Measurements from ENCODE around the gene LRRC4B. TPM values are rescaled to one million over a fixed set of nuclear protein-coding genes. Genes with fewer than 3 reads are reported as not detected.
"Not testable (repeated sequence)": the region's sequence is repeated elsewhere in the genome, so short reads cannot be mapped to it uniquely, and the experiment has no call there.

The LRRC4B gene, protein sequence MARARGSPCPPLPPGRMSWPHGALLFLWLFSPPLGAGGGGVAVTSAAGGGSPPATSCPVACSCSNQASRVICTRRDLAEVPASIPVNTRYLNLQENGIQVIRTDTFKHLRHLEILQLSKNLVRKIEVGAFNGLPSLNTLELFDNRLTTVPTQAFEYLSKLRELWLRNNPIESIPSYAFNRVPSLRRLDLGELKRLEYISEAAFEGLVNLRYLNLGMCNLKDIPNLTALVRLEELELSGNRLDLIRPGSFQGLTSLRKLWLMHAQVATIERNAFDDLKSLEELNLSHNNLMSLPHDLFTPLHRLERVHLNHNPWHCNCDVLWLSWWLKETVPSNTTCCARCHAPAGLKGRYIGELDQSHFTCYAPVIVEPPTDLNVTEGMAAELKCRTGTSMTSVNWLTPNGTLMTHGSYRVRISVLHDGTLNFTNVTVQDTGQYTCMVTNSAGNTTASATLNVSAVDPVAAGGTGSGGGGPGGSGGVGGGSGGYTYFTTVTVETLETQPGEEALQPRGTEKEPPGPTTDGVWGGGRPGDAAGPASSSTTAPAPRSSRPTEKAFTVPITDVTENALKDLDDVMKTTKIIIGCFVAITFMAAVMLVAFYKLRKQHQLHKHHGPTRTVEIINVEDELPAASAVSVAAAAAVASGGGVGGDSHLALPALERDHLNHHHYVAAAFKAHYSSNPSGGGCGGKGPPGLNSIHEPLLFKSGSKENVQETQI
- 1 to 10 TPM in 1 of 4 donors, under 1 TPM in 3; 0.18 to 1.5 (median 0.44) TPM for total RNA-seq

DNA sequence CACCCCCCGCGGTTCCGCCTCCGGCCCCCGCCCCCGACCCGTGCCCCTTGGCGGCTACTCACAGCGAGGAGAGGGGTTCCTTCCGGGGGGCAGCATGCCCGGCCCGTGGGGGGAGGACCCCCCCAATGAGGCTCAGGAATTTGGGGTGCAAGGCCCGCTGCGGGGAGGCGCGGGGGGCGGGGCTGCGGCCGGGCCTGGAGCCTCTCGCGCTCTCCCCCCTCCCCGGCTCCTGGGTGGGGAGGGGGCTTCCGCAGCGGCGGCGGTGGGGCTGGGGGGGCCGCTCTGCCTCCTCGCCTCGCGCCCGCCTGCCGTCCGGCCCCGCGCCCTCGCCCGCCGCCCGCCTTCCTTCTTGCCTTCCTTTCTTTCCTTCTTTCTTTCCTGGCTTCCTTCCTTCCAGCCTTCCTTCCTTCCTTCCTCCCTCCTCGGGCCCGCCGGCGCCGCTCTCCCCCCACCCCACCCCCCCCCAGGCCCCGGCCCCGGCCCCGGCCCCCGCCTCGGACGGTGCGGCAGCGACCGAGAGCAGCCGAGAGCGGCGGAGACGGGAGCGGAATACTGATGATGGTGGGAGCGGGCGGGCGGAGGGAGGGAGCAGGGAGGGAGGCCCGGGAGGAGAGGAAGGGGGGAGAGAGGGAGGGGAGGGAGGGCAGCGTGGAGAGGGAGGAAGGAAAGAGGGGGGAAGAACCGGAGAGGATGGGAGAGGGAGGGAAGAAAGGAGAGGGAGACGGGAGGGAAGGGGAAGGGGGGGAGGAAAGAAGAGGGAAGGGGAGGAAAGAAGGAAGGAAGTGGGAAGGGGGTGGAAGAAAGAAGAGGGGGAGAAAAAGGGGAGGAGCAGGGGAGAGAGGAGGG is at the start of gene LRRC4B:
Gene LRRC4B (minus strand): TSS at position 554 of the 846 bp plus-strand sequence. CDS start 19,597 bp downstream, outside the sequence.
- no peak for DNase-seq
- Histone ChIP-seq H3K27me3 (peaks cover 0 to 90% (median 14%) of the 10 kb centered on the region in 4 donors), H3K36me3 (no peaks in the 10 kb centered on the region), H3K27ac (no peak within 1 kb of the TSS), H3K4me1 (peaks cover 0 to 21% (median 8%) of the 10 kb centered on the region in 3 donors), H3K9me3 (no peaks in the 10 kb centered on the region), H3K4me3 (peak within 1 kb of the TSS in 3 of 4 donors; percentile 17 to 60 (median 45))
- intact Hi-C loops (cut with DNase I): no loop called here
- no peak for TF ChIP-seq POLR2A (IDR thresholded peaks at IDR 0.05)
- TF ChIP-seq, protein P1, sequence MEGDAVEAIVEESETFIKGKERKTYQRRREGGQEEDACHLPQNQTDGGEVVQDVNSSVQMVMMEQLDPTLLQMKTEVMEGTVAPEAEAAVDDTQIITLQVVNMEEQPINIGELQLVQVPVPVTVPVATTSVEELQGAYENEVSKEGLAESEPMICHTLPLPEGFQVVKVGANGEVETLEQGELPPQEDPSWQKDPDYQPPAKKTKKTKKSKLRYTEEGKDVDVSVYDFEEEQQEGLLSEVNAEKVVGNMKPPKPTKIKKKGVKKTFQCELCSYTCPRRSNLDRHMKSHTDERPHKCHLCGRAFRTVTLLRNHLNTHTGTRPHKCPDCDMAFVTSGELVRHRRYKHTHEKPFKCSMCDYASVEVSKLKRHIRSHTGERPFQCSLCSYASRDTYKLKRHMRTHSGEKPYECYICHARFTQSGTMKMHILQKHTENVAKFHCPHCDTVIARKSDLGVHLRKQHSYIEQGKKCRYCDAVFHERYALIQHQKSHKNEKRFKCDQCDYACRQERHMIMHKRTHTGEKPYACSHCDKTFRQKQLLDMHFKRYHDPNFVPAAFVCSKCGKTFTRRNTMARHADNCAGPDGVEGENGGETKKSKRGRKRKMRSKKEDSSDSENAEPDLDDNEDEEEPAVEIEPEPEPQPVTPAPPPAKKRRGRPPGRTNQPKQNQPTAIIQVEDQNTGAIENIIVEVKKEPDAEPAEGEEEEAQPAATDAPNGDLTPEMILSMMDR (IDR thresholded peaks at IDR 0.05): no peak
- WGBS, 2 donors: 7 to 20% methylated on average over 3 to 10 of the region's 65 CpGs

DNA sequence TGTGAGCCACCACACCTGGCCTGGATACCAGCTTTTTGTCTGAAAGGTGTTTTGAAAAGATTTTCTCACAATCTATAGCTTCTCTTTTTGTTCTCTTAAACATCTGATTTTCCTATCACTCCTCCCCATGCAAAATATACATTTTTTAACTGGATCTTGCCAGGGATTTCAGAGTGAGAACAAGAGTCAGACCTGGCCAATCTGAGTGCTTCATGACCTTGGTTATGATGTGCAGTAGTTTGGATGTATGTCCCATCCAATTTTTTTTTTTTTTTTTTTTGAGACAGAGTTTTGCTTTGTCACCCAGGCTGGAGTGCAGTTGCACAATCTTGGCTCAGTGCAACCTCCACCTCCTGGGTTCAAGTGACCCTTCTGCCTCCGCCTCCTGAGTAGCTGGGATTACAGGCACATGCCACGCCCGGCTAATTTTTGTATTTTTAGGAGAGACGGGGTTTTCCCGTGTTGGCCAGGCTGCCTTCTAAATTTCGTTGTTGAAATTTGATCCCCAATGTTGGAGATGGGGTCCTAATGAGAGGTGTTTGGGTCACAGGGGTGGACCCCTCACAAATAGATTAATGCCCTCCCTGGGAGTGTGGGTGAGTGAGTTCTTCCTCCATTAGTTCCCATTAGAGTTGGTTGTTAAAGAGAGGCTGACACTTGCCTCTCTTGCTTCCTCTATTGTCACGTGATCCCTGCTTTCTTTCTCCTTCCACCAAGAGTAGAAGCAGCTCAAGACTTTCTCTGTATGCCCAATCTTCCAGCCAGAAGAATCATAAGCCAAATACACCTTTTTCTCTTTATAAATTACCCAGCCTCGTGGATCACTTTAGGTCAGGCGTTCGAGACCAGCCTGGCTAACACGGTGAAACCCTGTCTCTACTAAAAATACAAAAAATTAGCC is 44.5 kb upstream of the LRRC4B start:
- DNase-seq; H3K36me3 ChIP-seq; H3K27ac ChIP-seq; H3K4me1 ChIP-seq; H3K9me3 ChIP-seq; intact Hi-C loops (cut with DNase I); H3K4me3 ChIP-seq: not testable (repeated sequence)
- WGBS, 2 donors: 47 to 82% methylated on average over 3 to 5 of the region's 11 CpGs
- H3K27me3 ChIP-seq: peaks cover 0 to 32% (median 0%) of the 10 kb centered on the region in 4 donors

DNA sequence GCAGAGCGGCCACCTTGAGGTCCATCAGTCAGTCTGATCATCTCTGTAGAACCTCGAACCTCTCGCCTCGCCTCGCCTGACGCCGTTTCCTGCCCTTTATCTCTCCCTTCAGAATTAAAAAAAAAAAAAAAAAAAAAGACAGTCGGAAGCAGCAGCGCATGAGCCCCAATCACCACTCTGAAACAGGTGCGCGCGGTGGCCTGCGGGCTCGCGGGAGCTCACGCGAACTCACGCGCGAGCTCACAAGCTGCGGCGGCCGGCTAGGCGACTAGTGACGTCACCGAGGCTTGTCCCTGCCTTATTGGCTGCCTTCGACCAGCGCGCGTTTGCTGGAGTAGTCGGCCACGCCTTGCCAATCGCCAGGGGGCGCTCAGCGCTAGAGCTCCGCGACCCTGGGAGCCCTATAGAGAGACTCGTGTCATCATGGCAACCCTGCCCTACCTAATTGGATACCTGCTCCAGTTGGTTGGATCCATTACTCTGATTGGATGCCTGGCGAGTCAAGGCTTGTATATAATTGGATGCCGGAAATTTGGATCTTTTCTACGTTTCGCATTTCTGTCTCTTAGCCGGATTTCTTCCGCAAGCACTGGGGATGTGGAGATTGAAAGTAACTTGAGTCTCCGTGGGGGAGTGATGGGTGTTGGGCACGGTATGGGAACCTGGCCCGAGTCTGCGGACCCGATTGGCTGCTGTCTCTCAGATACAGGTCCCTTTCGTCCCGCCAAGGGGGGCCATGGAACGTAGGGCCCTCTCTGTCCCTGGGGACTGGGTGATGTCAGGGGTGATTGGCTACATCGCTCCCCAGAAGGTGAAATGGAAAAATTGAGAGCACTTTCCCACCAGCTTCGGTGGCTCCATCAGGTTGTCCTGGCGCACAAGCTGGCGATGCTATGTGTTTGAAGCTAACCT is 39.9 kb upstream of the LRRC4B start:
- Histone ChIP-seq H3K4me3 (no peak overlapping the region), H3K36me3 (no peaks in the 10 kb centered on the region), H3K9me3 (peaks cover 0 to 8% (median 0%) of the 10 kb centered on the region in 3 donors), H3K27me3 (peaks cover 0 to 55% (median 0%) of the 10 kb centered on the region in 4 donors), H3K27ac (no peak overlapping the region), H3K4me1 (peaks cover 0 to 15% (median 0%) of the 10 kb centered on the region in 3 donors)
- no peak for DNase-seq
- TF ChIP-seq POLR2A (IDR thresholded peaks at IDR 0.05): no peak
- TF ChIP-seq, protein P1 (IDR thresholded peaks at IDR 0.05): peak in 2 of 6 experiments; percentile 18 to 26
- WGBS, 2 donors: 38 to 43% methylated on average over 9 to 23 of the region's 56 CpGs
- intact Hi-C loops (cut with DNase I): no loop called here

DNA sequence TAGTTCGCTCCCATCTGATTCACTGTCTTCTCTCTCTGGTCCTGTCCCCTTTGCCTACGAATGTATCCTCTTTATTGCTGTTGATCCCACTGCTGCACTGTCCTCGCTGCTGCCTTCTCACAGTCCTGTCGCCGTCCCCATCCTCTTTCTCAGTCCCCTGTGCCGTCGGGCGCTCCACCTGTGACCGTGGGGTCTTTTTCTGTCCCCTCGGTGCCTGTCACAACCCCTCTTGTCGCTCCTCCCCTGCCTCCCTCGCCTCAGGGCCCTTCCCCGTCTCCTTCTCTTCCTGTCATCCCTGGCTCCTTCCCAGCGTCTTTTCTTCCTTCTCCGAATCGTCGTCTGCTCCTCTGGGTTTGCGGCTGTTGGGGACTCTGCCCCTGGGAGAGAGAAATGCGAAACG is 39.2 kb upstream of the LRRC4B start:
- Histone ChIP-seq H3K36me3 (no peaks in the 10 kb centered on the region), H3K27me3 (peaks cover 0 to 62% (median 0%) of the 10 kb centered on the region in 4 donors), H3K4me1 (peaks cover 0 to 15% (median 0%) of the 10 kb centered on the region in 3 donors), H3K4me3 (no peak overlapping the region), H3K27ac (no peak overlapping the region), H3K9me3 (peaks cover 0 to 8% (median 0%) of the 10 kb centered on the region in 3 donors)
- no peak for DNase-seq
- WGBS, 2 donors: 67 to 68% methylated on average over 19 to 20 of the region's 20 CpGs
- TF ChIP-seq, protein P1 (IDR thresholded peaks at IDR 0.05): no peak
- no peak for TF ChIP-seq POLR2A (IDR thresholded peaks at IDR 0.05)
- intact Hi-C loops (cut with DNase I): no loop called here

DNA sequence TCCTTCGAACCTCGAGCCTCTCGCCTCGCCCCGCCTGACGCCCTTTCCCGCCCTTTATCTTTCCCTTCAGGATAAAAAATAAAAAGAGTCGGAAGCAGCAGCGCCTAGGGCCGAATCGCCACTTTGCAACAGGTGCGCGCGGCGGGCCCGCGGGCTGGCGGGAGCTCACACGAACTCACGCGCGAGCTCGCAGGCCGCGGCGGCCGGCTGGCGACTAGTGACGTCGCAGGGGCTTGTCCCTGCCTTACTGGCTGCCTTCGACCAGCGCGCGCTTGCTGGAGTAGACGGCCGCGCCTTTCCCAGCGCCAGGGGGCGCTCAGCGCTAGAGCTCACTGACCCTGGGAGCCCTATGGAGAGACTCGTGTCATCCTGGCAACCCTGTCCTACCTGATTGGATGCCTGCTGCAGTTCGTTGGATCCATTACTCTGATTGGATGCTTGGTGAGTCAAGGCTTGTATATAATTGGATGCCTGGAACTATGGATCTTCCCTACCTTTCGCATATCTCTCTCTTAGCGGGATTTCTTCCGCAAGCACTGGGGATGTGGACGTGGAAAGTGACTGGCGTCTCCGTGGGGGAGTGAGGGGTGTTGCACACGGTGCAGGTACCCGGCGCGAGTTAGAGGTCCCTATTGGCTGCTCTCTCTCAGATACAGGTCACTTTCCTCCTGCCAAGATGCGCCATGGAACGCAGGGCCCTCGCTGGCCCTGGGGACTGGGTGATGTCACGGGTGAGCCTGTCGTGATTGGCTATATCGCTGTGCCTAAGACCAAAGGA is 38.0 kb upstream of the LRRC4B start:
- intact Hi-C loops (cut with DNase I); DNase-seq; H3K27ac ChIP-seq; H3K4me3 ChIP-seq; H3K36me3 ChIP-seq; H3K9me3 ChIP-seq: not testable (repeated sequence)
- peaks cover 0 to 65% (median 0%) of the 10 kb centered on the region in 4 donors for H3K27me3 ChIP-seq
- 51 to 54% methylated on average over 4 to 34 of the region's 58 CpGs for WGBS, 2 donors
- peaks cover 0 to 15% (median 0%) of the 10 kb centered on the region in 3 donors for H3K4me1 ChIP-seq

DNA sequence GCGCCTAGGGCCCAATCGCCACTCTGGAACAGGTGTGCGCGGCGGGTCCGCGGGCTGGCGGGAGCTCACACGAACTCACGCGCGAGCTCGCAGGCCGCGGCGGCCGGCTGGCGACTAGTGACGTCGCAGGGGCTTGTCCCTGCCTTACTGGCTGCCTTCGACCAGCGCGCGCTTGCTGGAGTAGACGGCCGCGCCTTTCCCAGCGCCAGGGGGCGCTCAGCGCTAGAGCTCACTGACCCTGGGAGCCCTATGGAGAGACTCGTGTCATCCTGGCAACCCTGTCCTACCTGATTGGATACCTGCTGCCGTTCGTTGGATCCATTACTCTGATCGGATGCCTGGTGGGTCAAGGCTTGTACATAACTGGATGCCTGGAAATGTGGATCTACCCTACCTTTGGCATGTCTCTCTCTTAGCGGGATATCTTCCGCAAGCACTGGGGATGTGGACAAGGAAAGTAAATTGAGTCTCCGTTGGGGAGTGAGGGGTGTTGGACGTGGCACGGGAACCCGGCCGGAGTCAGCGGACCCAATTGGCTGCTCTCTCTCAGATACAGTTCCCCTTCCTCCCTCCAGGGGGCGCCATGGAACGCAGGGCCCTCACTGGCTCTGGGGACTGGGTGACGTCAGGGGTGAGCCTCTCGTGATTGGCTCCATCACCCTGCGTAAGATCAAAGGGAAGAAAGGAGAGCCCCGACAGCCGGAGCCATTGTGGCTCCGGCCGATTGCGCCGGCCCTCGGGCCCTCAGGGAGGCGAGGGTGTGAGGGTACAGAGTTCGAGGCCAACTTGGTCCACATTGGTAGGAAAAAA is 36.2 kb upstream of the LRRC4B start:
- H3K4me3 ChIP-seq, H3K27ac ChIP-seq, DNase-seq, H3K9me3 ChIP-seq, H3K36me3 ChIP-seq: not testable (repeated sequence)
- H3K27me3 ChIP-seq: peaks cover 0 to 77% (median 0%) of the 10 kb centered on the region in 4 donors
- WGBS, 2 donors: 43 to 80% methylated on average over 12 to 40 of the region's 56 CpGs
- intact Hi-C loops (cut with DNase I): loop anchor here (5.0 kb wide), 1 partner anchor 178 kb away; no protein-coding TSS in a partner anchor
- peaks cover 0 to 15% (median 0%) of the 10 kb centered on the region in 3 donors for H3K4me1 ChIP-seq
